Stimulated activated CD8-positive, alpha-beta memory T cell treated with anti-CD3 and anti-CD28 coated beads, Interleukin-12 subunit alpha, Interleukin-12 subunit beta, amount 100 ng/mL, for 4 hours (primary cell): ENCODE data around the gene LRRC46.

Experiments used
- DNase-seq: peaks from one replicate; pipeline ENCODE4 v3.0.0-alpha.2; 2020; ENCODE audit warnings: low read depth

The LRRC46 gene

DNA sequence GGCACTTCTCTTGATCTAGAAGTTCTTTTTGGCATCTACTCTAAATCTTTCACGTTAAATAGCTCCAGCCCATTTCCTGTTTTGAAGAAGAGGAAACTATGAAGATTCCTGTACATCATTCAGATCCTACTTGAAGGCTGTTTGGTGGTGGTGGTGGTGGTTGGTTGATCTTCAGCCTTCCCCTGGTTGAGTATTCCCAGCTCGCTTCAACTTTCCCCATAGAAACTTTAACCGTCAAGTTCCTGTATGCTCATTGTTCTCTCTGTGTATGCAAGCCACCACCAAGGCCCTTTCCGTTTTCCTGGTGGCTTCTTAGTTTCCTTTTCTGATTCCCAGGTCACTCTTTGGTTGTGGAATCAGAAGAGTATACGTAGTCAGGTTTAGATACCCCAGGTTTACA is 3.3 kb downstream of the LRRC46 start:
- no peak for DNase-seq

GRCh38 chr17:47836601-47837000 is 5.1 kb downstream of the LRRC46 start:
- DNase-seq: no peak

GRCh38 chr17:47837401-47838039 is 6.0 kb downstream of the LRRC46 start:
- no peak for DNase-seq

DNA sequence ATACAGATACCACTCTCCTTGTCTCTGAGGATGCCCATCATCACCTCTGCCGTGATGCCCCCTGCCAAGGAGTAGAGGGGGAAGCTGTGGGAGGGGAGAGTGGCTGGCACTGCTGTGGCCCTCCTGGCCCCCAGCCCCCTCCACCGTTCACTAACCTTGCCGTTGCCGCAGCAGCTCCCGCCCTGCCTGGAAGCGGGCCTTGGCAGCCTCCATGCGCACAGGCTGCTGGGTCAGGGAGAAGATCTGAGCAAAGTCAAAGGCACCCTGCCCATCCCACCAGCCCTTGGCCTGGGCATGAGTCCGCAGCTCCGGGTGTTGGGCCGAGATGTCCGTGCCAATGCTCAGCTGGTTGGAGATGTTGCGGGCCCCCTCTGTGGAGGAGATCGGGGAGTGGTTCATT is 7.2 kb downstream of the LRRC46 start:
- no peak for DNase-seq

GRCh38 chr17:47839071-47839470 is 7.6 kb downstream of the LRRC46 start:
- DNase-seq: no peak

GRCh38 chr17:47840001-47840741 is 8.7 kb downstream of the LRRC46 start:
- DNase-seq: no peak

- DNase-seq: peak; percentile 75
These were observed 9.4 kb downstream of the LRRC46 start, which contains the start of gene SCRN2 for GRCh38 chr17:47840742-47841487. Gene SCRN2 (minus strand): TSS chr17:47841273. CDS start chr17:47840843, 430 bp downstream.

DNA sequence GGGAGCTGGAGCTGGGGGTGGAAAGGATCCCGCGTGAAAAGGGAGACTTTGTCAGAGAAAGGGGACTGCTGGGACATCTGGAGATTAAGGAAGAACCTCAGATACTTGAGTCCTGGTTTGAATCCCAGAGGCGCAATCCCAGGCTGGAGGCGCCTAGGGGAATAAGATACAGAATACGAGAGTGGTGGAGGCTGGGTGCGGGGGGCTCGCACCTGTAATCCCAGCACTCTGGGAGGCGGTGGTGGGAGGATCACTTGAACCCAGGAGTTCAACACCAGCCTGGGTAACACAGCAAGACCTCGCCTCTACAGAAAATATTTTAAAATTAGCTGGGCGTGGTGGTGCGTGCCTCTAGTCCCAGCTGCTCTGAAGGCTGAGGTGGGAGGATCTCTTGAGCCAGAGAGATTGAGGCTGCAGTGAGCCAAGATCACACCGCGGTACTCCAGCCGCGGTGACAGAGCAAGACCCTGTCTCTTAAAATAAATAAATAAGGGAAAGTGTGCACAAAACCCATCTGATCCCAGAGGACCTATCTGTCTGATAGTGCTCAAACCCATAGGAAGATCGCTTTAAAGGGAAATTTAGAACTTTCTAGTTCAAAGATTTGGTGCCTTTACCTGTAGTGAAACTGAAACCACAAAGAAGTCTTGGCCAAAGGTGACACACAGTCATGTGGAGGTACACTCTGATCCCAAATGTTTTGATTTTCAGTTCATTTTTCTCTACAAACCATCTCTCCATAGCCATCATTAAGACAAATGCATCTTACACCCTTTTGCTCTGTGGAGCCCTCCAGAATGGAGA is 10.2 kb downstream of the LRRC46 start:
- DNase-seq: no peak

GRCh38 chr17:47843391-47843730 is 11.9 kb downstream of the LRRC46 start:
- no peak for DNase-seq

DNA sequence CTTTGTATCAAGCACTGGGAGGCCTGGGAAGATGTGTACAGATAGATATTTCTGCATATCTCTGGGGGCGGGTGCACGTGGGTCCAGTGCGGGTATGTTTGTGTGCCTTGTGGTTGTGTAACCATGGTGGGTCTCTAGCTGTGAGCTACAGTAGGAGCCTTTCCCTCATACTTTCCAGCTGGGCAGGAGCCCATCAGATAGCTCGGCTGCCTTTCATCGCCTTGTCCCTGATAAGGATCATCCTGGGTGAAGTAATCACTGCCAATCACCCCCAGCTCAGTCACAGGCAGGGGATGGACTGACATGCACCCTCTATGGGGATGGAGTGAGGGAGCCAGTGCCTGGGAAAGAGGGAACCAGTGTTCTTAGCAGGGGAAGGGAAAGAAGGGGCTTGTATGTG is 12.8 kb downstream of the LRRC46 start:
- DNase-seq: no peak

DNA sequence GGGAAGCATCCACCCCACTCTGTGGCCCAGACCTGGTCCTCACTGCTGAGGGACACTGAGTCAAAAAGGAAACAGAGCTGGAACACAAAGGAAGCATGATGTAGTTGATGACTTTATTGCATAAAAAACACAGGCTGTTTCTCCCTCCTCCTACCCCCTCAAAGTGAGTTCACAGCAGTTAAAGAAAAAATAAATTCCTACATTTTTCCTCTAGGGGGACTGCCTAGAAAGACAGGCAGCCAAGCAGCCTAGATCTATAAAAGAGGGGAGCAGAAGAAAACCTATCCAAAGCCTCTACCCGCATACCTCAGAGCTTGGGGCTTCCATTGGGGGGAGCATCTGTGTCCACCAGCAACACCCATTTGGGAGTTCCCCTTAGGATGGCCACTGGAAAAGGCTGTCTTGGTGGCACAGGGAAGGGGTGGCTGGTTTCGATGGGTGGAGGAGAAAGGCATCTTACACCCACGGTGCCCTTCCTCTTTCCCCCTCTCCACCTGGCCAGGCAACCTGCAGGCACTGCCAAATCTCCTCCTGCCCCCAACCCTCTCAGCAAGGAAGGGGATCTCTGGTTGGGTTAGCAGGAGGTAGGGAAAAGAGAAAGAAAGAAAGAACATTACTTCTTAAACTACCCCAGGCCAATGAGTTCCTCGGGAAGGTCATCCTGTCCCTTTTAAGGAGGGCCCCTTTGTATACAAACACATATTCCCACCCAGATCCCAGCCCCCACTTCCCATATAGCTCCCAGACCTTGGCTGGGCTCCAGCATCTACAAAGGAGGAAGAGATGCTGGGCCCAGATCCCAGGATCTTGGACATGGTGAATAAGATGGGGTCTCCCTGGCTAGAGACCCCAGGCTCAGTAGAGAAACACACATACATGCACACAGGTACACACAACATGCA is 13.6 kb downstream of the LRRC46 start:
- no peak for DNase-seq

DNA sequence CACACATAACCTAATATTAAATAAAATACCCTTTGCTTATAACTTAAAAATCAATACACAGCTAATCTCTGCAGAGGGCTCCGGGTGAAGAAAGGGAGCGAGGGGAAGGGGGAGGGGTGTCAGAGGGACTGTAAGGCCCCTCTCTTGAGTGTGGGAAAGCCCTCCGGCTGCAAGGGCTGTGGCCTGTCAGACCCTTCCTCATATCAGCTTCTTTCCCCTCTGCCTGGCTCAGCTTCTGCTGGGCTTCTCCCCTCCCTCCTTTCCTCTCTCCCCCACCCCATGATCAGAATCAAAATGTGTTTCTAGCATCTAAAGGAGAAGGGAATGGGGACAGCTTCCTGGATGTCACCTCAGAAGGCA is 14.2 kb downstream of the LRRC46 start:
- DNase-seq: no peak

- DNase-seq: no peak
These were observed 15.4 kb downstream of the LRRC46 start for GRCh38 chr17:47846716-47847340.

DNA sequence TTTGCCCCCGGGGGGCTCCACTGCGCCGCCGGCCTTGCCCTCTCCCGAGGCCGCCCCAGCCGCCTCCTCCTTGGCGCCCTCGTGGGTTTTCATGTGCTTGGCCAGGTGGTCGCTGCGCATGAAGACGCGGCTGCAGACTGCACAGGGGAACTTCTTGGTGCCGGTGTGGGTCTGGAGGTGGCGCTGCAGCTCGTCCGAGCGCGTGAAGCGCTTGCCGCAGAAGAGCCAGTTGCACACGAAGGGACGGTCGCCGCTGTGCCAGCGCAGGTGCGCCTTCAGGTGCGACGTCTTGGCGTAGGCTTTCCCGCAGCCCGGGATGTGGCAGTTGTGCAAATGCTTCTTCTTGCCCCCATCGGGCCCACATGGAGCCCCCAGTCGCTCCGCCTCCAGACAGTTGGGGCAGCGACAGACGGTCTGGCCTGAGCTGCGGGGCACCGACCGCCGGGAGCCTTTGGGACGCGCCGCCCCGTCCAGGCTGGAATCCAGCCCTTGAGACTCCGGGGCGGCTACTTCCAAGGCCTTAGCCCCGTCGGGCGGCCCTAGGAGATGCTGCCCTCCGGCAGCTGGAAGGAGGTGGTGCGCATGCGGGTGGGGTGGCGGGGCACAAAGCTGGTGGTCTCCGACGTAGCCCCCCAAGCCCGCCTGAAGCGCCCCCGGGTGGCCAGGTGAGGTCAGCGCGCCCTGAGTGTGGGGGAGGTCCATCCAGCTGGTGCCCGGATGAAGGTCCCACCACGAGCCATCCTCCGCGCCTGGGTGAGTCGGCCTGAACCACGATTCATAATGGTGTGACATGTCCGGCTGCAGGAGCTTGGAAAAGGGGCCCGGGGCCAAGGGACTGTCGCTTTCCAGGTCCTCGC is 16.1 kb downstream of the LRRC46 start:
- no peak for DNase-seq

- no peak for DNase-seq
These were observed 16.7 kb downstream of the LRRC46 start for GRCh38 chr17:47848198-47848513.

GRCh38 chr17:47850373-47850691 is 18.9 kb downstream of the LRRC46 start:
- no peak for DNase-seq

GRCh38 chr17:47850692-47851573 is 19.5 kb downstream of the LRRC46 start, which contains the start of gene SP6:
Gene SP6 (minus strand): TSS chr17:47851163. CDS start chr17:47848429, 2,734 bp downstream.
- DNase-seq: peak; percentile 65

DNA sequence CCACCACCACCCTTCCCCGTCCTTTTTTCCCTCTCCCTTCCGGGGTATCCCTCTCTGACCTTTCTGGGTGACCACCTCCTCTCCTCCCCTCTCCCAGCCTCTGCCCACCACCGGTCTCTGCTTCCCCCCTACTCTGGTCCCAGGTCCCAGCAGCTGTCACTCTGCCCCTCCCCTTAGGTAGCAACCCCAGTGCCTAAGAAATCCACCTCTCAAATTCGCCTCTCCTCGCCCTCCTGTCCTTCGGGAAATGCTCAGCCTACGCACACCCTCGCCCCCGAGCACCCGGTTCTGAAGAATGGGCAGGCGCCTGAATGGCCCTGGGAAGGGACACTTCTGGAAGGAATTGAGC is 20.3 kb downstream of the LRRC46 start:
- no peak for DNase-seq
